ENCODE data around the gene ETF1.

The ETF1 gene

GRCh38 chr5:138460032-138460693, 82.9 kb downstream of the ETF1 start:
- H3K4me3 ChIP-seq (replicated peaks; ENCODE audit: low read depth, low read length): no peak overlapping the region
- TF ChIP-seq CTCF (IDR thresholded peaks at IDR 0.05; ENCODE audit: low read length, missing control alignments): no peak
- no peak for DNase-seq (ENCODE audit: low read depth)

- H3K4me3 ChIP-seq (replicated peaks; ENCODE audit: low read depth, low read length): no peak overlapping the region
- no peak for TF ChIP-seq CTCF (IDR thresholded peaks at IDR 0.05; ENCODE audit: low read length, missing control alignments)
- no peak for DNase-seq (ENCODE audit: low read depth)
Measured at GRCh38 chr5:138459311-138459933, 83.6 kb downstream of the ETF1 start.

DNA sequence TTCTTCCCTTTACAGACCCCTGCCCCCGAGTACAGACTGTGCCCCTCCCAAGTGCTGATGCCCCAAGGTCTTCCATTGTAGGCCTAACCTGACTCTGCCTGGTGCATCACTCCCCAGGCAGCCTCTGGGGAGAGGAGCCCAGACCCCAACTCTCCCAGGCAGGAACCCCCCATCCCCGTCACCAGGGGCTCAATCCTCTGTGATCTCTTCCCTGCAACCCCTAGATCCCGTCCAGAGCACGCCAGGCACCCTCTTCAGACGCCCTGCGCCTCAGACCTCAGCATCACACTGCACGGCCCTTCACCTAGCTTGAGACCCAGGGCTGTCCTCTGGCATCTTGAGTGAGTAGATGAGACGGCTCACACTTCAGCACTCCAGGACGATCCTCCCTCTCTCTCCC, 84.2 kb downstream of the ETF1 start:
- DNase-seq (ENCODE audit: low read depth): no peak
- TF ChIP-seq CTCF (IDR thresholded peaks at IDR 0.05; ENCODE audit: low read length, missing control alignments): no peak

GRCh38 chr5:138458384-138458783, 84.7 kb downstream of the ETF1 start:
- DNase-seq (ENCODE audit: low read depth): peak; percentile 51

More for the DNA sequence above, 84.2 kb downstream of the ETF1 start:
- no peak overlapping the region for H3K4me3 ChIP-seq (replicated peaks; ENCODE audit: low read depth, low read length)

DNA sequence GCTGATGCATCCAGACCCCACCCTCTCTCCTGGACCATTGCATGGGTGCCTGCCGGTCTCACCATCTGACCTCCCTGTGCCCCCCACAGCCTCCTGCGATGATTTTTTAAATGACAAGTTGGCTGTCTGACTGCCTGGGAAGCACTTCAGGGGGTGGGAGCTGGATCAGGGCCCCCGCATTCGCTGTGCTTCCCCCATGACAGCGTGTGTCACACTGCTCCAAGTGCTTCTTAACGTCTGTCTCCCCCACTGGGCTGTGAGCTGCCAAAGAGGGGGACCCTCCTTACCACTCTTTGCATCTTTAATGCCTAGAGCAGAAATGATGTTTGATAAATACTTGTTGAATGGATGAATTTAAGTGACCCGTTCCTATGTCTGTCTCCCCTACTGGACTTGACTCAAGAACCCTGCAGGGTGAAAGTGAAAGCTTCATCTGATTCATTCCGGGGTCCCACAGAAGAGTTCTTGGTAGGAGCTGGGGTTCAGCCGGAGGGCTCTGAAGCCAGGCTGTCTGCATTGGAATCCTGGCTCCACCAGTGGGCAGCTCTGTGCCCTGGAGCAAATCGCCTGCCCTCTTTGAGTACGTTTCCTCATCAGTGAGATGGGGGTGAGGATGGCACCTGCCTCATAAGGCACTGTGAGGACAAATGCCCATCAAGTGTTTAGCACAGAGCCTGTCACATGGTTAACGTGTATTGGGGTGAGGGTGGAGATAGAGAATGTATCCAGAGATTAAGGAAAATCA, 85.3 kb downstream of the ETF1 start:
- no peak for DNase-seq (ENCODE audit: low read depth)
- H3K4me3 ChIP-seq (replicated peaks; ENCODE audit: low read depth, low read length): no peak overlapping the region
- no peak for TF ChIP-seq CTCF (IDR thresholded peaks at IDR 0.05; ENCODE audit: low read length, missing control alignments)

More at GRCh38 chr5:138458384-138458783, 84.7 kb downstream of the ETF1 start:
- H3K4me3 ChIP-seq (replicated peaks; ENCODE audit: low read depth, low read length): no peak overlapping the region
- no peak for TF ChIP-seq CTCF (IDR thresholded peaks at IDR 0.05; ENCODE audit: low read length, missing control alignments)
